GM21515 (cell line): ENCODE measurements around the gene MUC16.
"Not testable (repeated sequence)": the region's sequence is repeated elsewhere in the genome, so short reads cannot be mapped to it uniquely, and the experiment has no call there.

Source experiments
- ATAC-seq: cut with Tn5 transposase; IDR thresholded peaks from one replicate; pipeline ENCODE4 v1.9.1; 2021; ENCODE audit not compliant: unreplicated experiment

Gene MUC16

DNA sequence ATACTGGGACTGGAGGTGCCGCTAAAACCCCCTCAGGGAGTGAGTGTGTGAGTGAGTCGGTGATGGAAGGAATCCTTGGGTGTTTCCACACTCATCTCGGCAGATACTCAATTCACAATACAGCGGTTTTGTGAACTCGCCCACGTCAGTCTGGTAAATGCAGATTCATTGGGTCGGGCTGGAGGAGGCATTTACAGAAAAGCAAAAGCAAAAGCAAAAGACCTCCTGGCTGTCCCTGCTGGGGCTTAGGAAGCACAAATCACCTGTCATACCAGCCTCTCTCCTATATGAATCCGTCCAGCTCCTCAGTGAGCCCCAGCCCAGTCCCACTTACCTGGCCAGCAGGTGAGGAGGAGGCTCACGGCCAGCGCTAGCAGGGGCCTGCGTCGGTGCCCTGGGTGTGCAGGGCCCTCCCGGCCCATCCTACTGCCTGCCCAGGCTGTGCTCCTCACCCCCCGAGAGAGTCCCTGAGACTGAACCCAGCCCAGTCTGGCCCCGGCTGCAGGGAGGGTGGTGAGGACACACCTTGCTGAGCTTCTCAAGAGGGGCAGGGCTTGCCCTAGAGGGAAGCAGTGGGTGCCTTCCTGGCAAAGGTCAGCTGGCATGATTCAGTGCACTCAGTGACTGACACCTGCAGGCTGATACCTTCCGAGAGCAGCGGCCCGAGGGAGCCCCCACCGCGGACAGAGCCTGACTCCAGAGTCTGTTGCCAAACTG, at the start of gene MUC16:
Gene MUC16, minus strand, starts transcription at position 475 of the 717 bp plus-strand sequence.
- no peak for ATAC-seq

GRCh38 chr19:9058905-9059667, 48.9 kb upstream of the MUC16 start:
- no peak for ATAC-seq

GRCh38 chr19:9057505-9058258, 47.5 kb upstream of the MUC16 start:
- ATAC-seq, result no peak

DNA sequence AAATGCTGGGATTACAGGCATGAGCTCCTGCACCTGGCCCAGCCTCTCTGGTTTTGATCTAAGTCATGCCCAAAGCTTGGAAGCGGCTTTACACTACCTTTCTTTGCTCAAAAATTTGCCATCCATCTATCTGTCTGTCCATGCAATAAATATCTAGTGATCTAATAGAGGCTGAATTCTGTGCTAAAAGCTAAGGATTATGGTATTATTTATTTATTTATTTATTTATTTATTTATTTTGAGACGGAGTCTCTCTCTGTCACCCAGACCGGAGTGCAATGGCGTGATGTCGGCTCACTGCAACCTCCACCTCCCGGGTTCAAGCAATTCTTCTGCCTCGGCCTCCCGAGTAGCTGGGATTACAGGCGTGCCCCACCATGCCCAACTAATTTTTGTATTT, 45.9 kb upstream of the MUC16 start:
- ATAC-seq, result not testable (repeated sequence)

- no peak for ATAC-seq
Observed at GRCh38 chr19:9054765-9055164, 44.6 kb upstream of the MUC16 start.

- ATAC-seq, result no peak
Observed at GRCh38 chr19:9054207-9054606, 44.0 kb upstream of the MUC16 start.

GRCh38 chr19:9053674-9054073, 43.5 kb upstream of the MUC16 start:
- not testable (repeated sequence) for ATAC-seq

GRCh38 chr19:9052894-9053293, 42.7 kb upstream of the MUC16 start:
- no peak for ATAC-seq

- no peak for ATAC-seq
Observed at GRCh38 chr19:9046694-9047093, 36.5 kb upstream of the MUC16 start.

GRCh38 chr19:9044449-9044848, 34.2 kb upstream of the MUC16 start:
- no peak for ATAC-seq

GRCh38 chr19:9043524-9043923, 33.3 kb upstream of the MUC16 start:
- no peak for ATAC-seq

DNA sequence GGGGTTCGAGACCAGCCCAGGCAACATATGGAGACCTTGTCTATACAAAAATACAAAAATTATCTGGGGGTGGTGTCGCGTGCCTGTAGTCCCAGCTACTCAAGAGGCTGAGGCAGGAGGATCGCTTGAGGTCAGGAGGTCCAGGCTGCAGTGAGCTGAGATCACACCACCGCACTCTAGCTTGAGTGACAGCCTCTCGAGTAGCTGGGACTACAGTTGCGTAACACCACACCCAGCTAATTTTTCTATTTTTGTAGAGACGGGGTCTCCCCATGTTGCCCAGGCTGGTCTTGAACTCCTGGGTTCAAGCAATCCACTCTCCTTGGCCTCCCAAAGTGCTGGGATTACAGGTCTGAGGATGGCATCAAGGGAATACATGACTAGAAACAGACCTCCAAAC, 30.8 kb upstream of the MUC16 start:
- no peak for ATAC-seq

GRCh38 chr19:9040131-9040530, 29.9 kb upstream of the MUC16 start:
- ATAC-seq, result no peak

DNA sequence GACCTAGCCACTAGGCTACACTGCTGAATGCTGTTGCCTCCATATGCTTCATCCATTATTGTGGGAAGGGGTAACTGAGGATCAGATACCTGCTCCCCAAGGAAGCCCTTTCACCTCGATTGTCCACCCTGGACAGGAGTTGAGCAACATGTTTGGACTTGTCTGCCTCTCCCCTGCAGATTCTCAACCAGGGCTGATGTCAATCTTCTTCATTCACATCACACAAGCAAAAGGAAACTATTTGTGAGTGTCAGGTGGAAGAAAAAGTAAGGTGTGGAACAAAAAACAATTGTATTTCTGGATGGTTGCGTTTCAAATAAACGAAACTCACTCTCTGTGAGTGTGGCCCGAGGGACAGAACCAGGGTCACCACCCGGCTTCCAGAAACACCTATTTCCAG, 29.5 kb upstream of the MUC16 start:
- no peak for ATAC-seq

GRCh38 chr19:9037400-9038062, 27.3 kb upstream of the MUC16 start:
- no peak for ATAC-seq

GRCh38 chr19:9032136-9032631, 22.0 kb upstream of the MUC16 start:
- no peak for ATAC-seq

DNA sequence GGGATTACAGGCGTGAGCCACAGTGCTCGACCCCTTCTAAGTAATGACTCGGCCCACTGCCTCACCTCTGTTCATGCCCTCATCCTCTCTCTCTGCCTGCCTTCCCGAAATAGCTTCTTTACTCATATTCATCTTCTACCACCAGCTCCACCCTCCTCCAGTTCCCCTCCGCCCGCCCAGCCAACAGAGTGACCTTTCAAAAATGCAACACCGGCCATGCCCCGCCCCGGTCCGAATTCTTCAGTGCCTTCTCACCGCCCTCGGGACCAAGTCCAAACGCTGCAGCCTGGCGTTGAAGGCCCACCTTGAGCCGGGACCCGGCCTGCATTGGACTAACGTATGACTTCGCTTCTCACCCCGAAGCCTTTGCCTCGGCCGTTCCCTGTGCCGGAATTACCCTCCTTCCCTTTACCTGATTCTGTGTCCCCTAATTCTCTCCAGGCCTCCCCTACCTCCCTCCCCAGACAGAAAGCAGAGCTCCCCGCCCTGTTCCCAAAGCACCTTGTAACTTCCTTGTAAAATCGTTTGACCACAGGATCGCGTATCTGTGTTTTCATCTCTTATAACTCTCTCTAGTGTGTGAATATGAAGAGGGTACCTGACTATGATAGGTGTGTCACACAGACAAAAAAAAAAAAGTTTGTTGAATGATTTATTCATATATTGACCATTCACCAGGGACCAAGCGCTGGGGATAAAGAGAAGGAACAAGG, 8.1 kb upstream of the MUC16 start:
- no peak for ATAC-seq

- no peak for ATAC-seq
Observed at GRCh38 chr19:9014803-9015202, 4.6 kb upstream of the MUC16 start.

GRCh38 chr19:9013988-9014387, 3.8 kb upstream of the MUC16 start:
- ATAC-seq, result no peak

DNA sequence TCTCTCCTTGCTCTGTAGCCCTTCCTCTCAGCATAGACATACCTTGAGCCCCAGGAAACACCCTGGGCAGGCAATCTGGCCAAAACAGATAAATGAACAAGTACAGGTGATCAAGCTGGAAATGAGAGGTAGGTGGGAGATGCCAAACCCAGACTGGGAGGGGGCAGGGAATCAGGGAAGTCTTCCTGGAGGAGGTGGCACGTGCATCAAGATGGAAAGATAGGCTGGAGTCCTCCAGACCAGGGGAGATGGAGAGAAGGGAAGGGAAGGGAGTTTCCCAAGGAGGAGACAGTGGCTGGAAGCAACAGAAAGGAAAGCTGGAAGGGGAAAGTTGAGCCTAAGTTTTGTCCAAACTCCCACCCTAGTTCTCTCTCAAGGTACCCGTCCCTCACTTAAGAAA, 1.7 kb upstream of the MUC16 start:
- ATAC-seq, result no peak
